HCT116 (cell line): ENCODE data around the gene C12orf43. TPM values are rescaled to one million over a fixed set of nuclear protein-coding genes. Genes with fewer than 3 reads are reported as not detected.

ENCODE experiments used
- ATAC-seq: fragments of 200-7000 bp; cut with Tn5 transposase; 2 replicates; pipeline ENCODE4 v1.9.1; 2020; ENCODE audit warnings: mild to moderate bottlenecking, moderate library complexity
- BruUV-seq: library from RNA; stranded (reverse); fragments of 400-500 nt; replicated peaks from 2 replicates; lab custom pipeline; 2021; lab: Mats Ljungman, UMichigan
- CTCF ChIA-PET: fragments of 300-600 bp; sonication (Branson Sonifier 250); formaldehyde crosslinking; loops from one replicate; lab custom pipeline; 2021; ENCODE audit warnings: antibody characterized with exemption; lab: Charles Lee
- POLR2A ChIA-PET: fragments of 300-600, 350-600 bp; sonication (Branson Sonifier 250); formaldehyde crosslinking; loops from one replicate; lab custom pipeline; 2021; ENCODE audit warnings: antibody characterized with exemption; lab: Charles Lee
- RAD21 ChIA-PET, 2 experiments: fragments of 300-600 bp; sonication (Branson Sonifier 250); formaldehyde crosslinking; loops; one replicate each; lab custom pipeline; 2023; ENCODE audit warnings: low total read pairs in 2 of 2; ENCODE audit not compliant: uncharacterized antibody in 2 of 2, unreplicated experiment in 2 of 2, low non-redundant PET in 1 of 2; lab: Charles Lee
- DNase-seq: peaks from one replicate; pipeline ENCODE4 v3.0.0-alpha.2; 2010; ENCODE audit warnings: low read depth, low spot score
- H2AFZ ChIP-seq: fragments of 200-600 bp; shearing (Covaris generic), sonication (generic); 2 replicates; pipeline ENCODE4 v1.6.1; 2017; ENCODE audit warnings: low read depth, mixed run types, mixed read lengths, antibody characterized with exemption, low read length; ENCODE audit not compliant: poor library complexity, severe bottlenecking
- H3K27ac ChIP-seq: 2 replicates; pipeline ENCODE4 v1.5.1; 2012; ENCODE audit warnings: low read depth, low read length
- H3K27me3 ChIP-seq: fragments of 200-600 bp; sonication (generic); 2 replicates; pipeline ENCODE4 v1.6.1; 2016; ENCODE audit warnings: mixed run types, low read length, mixed read lengths; ENCODE audit not compliant: insufficient read depth
- H3K36me3 ChIP-seq, 2 experiments: fragments of 200-500 bp in 1 of 2; fragments of 200-600 bp in 1 of 2; sonication (Bioruptor generic) in 1 of 2; sonication (generic) in 1 of 2; 2 replicates each; pipeline versions ENCODE4 v1.5.1 to v1.6.1; 2014 to 2016; ENCODE audit warnings: low read length in 2 of 2, inconsistent platforms in 1 of 2, mixed read lengths in 1 of 2, mixed run types in 1 of 2; ENCODE audit not compliant: insufficient read depth in 2 of 2, control insufficient read depth in 1 of 2
- H3K4me1 ChIP-seq, 2 experiments: fragments of 200-600 bp in 1 of 2; sonication (generic) in 1 of 2; 2 replicates each; pipeline versions ENCODE4 v1.5.1 to v1.6.1; 2012 to 2017; ENCODE audit warnings: low read length in 2 of 2, inconsistent platforms in 1 of 2, mild to moderate bottlenecking in 1 of 2, mixed read lengths in 1 of 2, mixed run types in 1 of 2, moderate library complexity in 1 of 2; ENCODE audit not compliant: insufficient read depth in 2 of 2, control insufficient read depth in 1 of 2
- H3K4me2 ChIP-seq: fragments of 200-600 bp; sonication (generic); 2 replicates; pipeline ENCODE4 v1.6.1; 2017; ENCODE audit warnings: mixed run types, low read length, mixed read lengths
- H3K4me3 ChIP-seq, 2 experiments: fragments of 200-600 bp in 1 of 2; sonication (generic) in 1 of 2; replicated peaks in 1 of 2; 2 replicates each; pipeline ENCODE4 v1.5.1; 2011 to 2016; ENCODE audit warnings: low read length in 2 of 2, control low read depth in 1 of 2, low read depth in 1 of 2, mild to moderate bottlenecking in 1 of 2, mixed read lengths in 1 of 2, mixed run types in 1 of 2
- H3K79me2 ChIP-seq: fragments of 200-600 bp; sonication (generic); 2 replicates; pipeline ENCODE4 v1.6.1; 2017; ENCODE audit warnings: mild to moderate bottlenecking, mixed run types, low read length, moderate library complexity, mixed read lengths; ENCODE audit not compliant: insufficient read depth
- H3K9ac ChIP-seq: fragments of 200-600 bp; sonication (generic); 2 replicates; pipeline ENCODE4 v1.6.1; 2016; ENCODE audit warnings: low read length, mixed read lengths
- H3K9me2 ChIP-seq: fragments of 200-600 bp; sonication (generic), shearing (Covaris generic); 2 replicates; pipeline ENCODE4 v1.6.1; 2017; ENCODE audit warnings: mixed run types, mild to moderate bottlenecking, moderate library complexity; ENCODE audit not compliant: insufficient read depth
- H3K9me3 ChIP-seq, 2 experiments: fragments of 200-500 bp in 1 of 2; fragments of 200-600 bp in 1 of 2; sonication (Bioruptor generic) in 1 of 2; sonication (generic) in 1 of 2; 2 replicates each; pipeline ENCODE4 v1.6.1; 2014 to 2017; ENCODE audit warnings: low read length in 2 of 2, mixed read lengths in 2 of 2, inconsistent platforms in 1 of 2, low read depth in 1 of 2, mild to moderate bottlenecking in 1 of 2, mixed run types in 1 of 2, moderate library complexity in 1 of 2; ENCODE audit not compliant: control insufficient read depth in 1 of 2, insufficient read depth in 1 of 2
- H4K20me1 ChIP-seq: fragments of 200-600 bp; sonication (generic), shearing (Covaris generic); 2 replicates; pipeline ENCODE4 v1.6.1; 2017; ENCODE audit warnings: mixed run types, mild to moderate bottlenecking, moderate library complexity; ENCODE audit not compliant: insufficient read depth
- ATF3 ChIP-seq: IDR thresholded peaks from 2 replicates; pipeline ENCODE4 v1.6.1; 2012
- CTCF ChIP-seq, 3 experiments: fragments of 200-600 bp in 1 of 3; sonication (generic) in 1 of 3; IDR thresholded peaks in 2 of 3; conservative IDR thresholded peaks in 1 of 3; 2 replicates each; pipeline ENCODE4 v1.5.1; 2012 to 2017; ENCODE audit warnings: low read depth in 2 of 3, low read length in 2 of 3, antibody characterized with exemption in 1 of 3, borderline replicate concordance in 1 of 3, control low read depth in 1 of 3, mild to moderate bottlenecking in 1 of 3, mixed read lengths in 1 of 3, mixed run types in 1 of 3, moderate library complexity in 1 of 3; ENCODE audit not compliant: insufficient read depth in 1 of 3
- EZH2 ChIP-seq: fragments of 200-600 bp; sonication (generic); IDR thresholded peaks from 2 replicates; pipeline ENCODE4 v1.6.1; 2017; ENCODE audit warnings: antibody characterized with exemption, mixed run types
- EZH2phosphoT487 ChIP-seq: fragments of 200-600 bp; IDR thresholded peaks from 2 replicates; pipeline ENCODE4 v1.6.1; 2018; ENCODE audit warnings: antibody characterized with exemption, borderline replicate concordance
- JUND ChIP-seq: IDR thresholded peaks from 2 replicates; pipeline ENCODE4 v1.6.1; 2012
- RAD21 ChIP-seq: IDR thresholded peaks from 2 replicates; pipeline ENCODE4 v1.6.1; 2012; ENCODE audit warnings: low read depth, mild to moderate bottlenecking
- REST ChIP-seq: IDR thresholded peaks from 2 replicates; pipeline ENCODE4 v1.6.1; 2012; ENCODE audit warnings: low read depth
- SP1 ChIP-seq: IDR thresholded peaks from 2 replicates; pipeline ENCODE4 v1.6.1; 2012; ENCODE audit warnings: low read depth
- SRF ChIP-seq: IDR thresholded peaks from 2 replicates; pipeline ENCODE4 v1.6.1; 2012; ENCODE audit warnings: low read depth
- TCF7L2 ChIP-seq: IDR thresholded peaks from 2 replicates; pipeline ENCODE4 v1.7.0; 2011; ENCODE audit warnings: borderline replicate concordance, inconsistent platforms; ENCODE audit not compliant: insufficient read depth, insufficient read length; ENCODE audit errors: extremely low read depth
- ZFX ChIP-seq: fragments of 450-650 bp; IDR thresholded peaks from 2 replicates; pipeline ENCODE4 v1.6.1; 2017
- ZNF274 ChIP-seq: fragments of 200-500 bp; sonication (Bioruptor generic); IDR thresholded peaks from 2 replicates; pipeline ENCODE4 v1.6.1; 2014; ENCODE audit warnings: mild to moderate bottlenecking, low read depth, low read length, inconsistent platforms
- intact Hi-C: fragments of 100-400 bp; cut with micrococcal nuclease; formaldehyde crosslinking; loops from 2 replicates; pipeline ENCODE4 v1.10.0; 2022
- total RNA-seq: library from RNA; stranded (reverse); gene quantifications from one replicate; pipeline ENCODE4 v1.2.1, GENCODE V29; 2021; ENCODE audit not compliant: unreplicated experiment

C12orf43 gene
- total RNA-seq, 1 experiment from 2014 or later = 16.2 TPM

DNA sequence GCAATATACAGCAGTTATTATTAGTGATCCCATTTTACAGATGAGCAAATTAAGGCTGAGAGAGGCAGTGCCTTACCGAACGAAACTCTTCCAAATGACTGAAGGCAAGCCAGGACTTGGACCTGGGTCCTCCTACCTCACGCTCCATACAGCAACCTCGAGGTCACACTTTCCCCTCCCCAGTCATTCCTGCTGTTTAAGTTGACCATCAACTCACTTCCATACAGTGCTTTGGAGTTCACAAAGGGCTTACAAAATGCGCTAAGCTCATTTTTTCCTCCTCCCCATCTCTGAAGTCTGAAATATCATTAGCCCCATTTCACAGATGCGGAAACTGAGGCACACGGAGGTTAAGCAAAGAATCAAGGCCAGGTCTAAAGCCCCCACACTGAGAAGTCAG lies 33.6 kb downstream of the C12orf43 start:
- Histone ChIP-seq H3K79me2 (no peaks in the 10 kb centered on the region), H3K9ac (no peak overlapping the region), H3K27me3 (no peaks in the 10 kb centered on the region), H3K9me3 (no peaks in the 10 kb centered on the region), H3K4me3 (no peak overlapping the region), H3K4me1 (peaks cover 0 to 6% of the 10 kb centered on the region in 2 experiments; a peak in 3 of 4 replicates), H3K27ac (no peak overlapping the region), H3K4me2 (no peak overlapping the region), H3K36me3 (no peaks in the 10 kb centered on the region), H4K20me1 (no peaks in the 10 kb centered on the region), H3K9me2 (no peaks in the 10 kb centered on the region), H2AFZ (no peak overlapping the region)
- BruUV-seq = no TSS peak
- ATAC-seq (no peak), DNase-seq (no peak)
- ChIA-PET RAD21 (no interaction called here), POLR2A (no interaction called here), CTCF (interaction anchor here (0.6 to 0.7 kb wide), 3 partner anchors 247 to 544 kb away, joined by 3 read pairs; no protein-coding TSS in a partner anchor)
- no peak for TF ChIP-seq ZNF274
- TF ChIP-seq SP1 = no peak
- no peak for TF ChIP-seq TCF7L2
- TF ChIP-seq RAD21 = no peak
- TF ChIP-seq CTCF (IDR thresholded peaks at IDR 0.05 in 2 of 3, conservative IDR thresholded peaks at IDR 0.05 in 1 of 3; ENCODE audit: borderline replicate concordance in 1 of 3, insufficient read depth in 1 of 3, low read depth in 2 of 3, low read length in 2 of 3) = no peak
- no peak for TF ChIP-seq SRF
- no peak for TF ChIP-seq JUND
- no peak for TF ChIP-seq EZH2phosphoT487
- TF ChIP-seq ATF3 = no peak
- no peak for TF ChIP-seq REST
- TF ChIP-seq EZH2 = no peak
- TF ChIP-seq ZFX = no peak
- intact Hi-C loops = no loop called here
